GM23338 (cell line): ENCODE data around the gene ARID4B. TPM values are rescaled to one million over a fixed set of nuclear protein-coding genes. Genes with fewer than 3 reads are reported as not detected.

Experiments used
- CREB1 ChIP-seq: fragments of 250-450 bp; sonication (Bioruptor Pico); IDR thresholded peaks from 2 replicates; pipeline ENCODE4 v1.5.0; 2020; ENCODE audit warnings: low read depth, mild to moderate bottlenecking, moderate library complexity
- EZH2 ChIP-seq: fragments of 200-600 bp; sonication (generic); IDR thresholded peaks from one replicate; pipeline ENCODE4 v1.8.0; 2017; ENCODE audit warnings: antibody characterized with exemption, mild to moderate bottlenecking, low read depth; ENCODE audit not compliant: unreplicated experiment
- NANOG ChIP-seq: IDR thresholded peaks from 2 replicates; pipeline ENCODE4 v1.6.1; 2016; ENCODE audit warnings: antibody characterized with exemption, borderline replicate concordance
- STAT1 ChIP-seq: IDR thresholded peaks from one replicate; pipeline ENCODE4 v1.6.1; 2016; ENCODE audit warnings: antibody characterized with exemption; ENCODE audit not compliant: unreplicated experiment
- ZNF114 ChIP-seq: fragments of 250-450 bp; sonication (Bioruptor Pico); IDR thresholded peaks from 2 replicates; pipeline ENCODE4 v1.5.0; 2020; ENCODE audit warnings: mild to moderate bottlenecking, moderate library complexity
- ZNF331 ChIP-seq: fragments of 250-450 bp; sonication (Bioruptor Pico); IDR thresholded peaks from 2 replicates; pipeline ENCODE4 v1.5.0; 2020; ENCODE audit warnings: low read depth, mild to moderate bottlenecking, moderate library complexity
- polyA plus RNA-seq: library from polyadenylated mRNA; unstranded; fragments of >200 nt; fragmentation: Nextera tagmentation; extraction: Ambion mirVana; gene quantifications from 2 replicates; pipeline ENCODE4 v1.2.1, GENCODE V29; 2016
- total RNA-seq: library from RNA; depleted of rRNA; stranded (reverse); fragments of >200 nt; shearing (Covaris generic); gene quantifications from 2 replicates; pipeline ENCODE4 v1.2.3, GENCODE V29; 2014
- TF ChIP-seq, protein P1 (sequence below): fragments of 250-450 bp; sonication (Bioruptor Pico); IDR thresholded peaks from 2 replicates; pipeline ENCODE4 v1.5.0; 2020; ENCODE audit warnings: mild to moderate bottlenecking, moderate library complexity
- TF ChIP-seq, protein P2 (sequence below): IDR thresholded peaks from 2 replicates; pipeline ENCODE4 v1.6.1; 2016; ENCODE audit warnings: antibody characterized with exemption
- TF ChIP-seq, protein P3 (sequence below): IDR thresholded peaks from one replicate; pipeline ENCODE4 v1.6.1; 2018; ENCODE audit warnings: antibody characterized with exemption; ENCODE audit not compliant: unreplicated experiment
- TF ChIP-seq, protein P4 (sequence below), 2 experiments: fragments of 200-600 bp in 1 of 2; sonication (generic) in 1 of 2; conservative IDR thresholded peaks; 2 replicates each; pipeline versions ENCODE4 v1.5.1 to v1.6.1; 2016 to 2017; ENCODE audit warnings: antibody characterized with exemption in 2 of 2, low read depth in 2 of 2, mild to moderate bottlenecking in 2 of 2, moderate library complexity in 1 of 2

Gene ARID4B
- total and polyA plus RNA-seq, 2 experiments from 2014 or later: 25.1 to 59.8 TPM

DNA sequence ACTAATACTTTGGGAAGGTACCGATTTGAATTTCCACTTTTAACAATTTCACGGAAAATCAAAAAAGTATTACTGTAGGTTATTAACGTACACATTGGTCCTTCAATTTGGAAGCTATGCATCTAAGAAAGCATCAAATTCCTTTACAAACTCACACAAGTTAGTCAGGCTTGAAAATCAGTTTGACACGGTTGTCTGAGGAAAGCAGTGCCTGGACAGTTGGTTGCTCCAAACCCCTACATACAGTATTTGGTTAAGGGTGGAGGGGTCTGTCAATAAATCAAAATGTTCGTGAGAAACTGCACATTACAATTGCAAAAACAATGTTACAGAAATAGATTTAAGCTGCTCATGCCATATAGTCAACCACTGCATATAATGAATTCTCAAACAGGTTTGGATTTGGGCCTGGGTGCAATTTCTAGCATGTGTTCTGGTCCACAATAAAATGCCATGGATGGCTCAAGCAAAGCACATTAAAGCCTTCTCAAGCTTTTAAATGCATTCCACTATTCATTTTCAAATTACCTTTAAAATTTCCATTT lies 147.0 kb downstream of the ARID4B start (continued):
- TF ChIP-seq, protein P1, sequence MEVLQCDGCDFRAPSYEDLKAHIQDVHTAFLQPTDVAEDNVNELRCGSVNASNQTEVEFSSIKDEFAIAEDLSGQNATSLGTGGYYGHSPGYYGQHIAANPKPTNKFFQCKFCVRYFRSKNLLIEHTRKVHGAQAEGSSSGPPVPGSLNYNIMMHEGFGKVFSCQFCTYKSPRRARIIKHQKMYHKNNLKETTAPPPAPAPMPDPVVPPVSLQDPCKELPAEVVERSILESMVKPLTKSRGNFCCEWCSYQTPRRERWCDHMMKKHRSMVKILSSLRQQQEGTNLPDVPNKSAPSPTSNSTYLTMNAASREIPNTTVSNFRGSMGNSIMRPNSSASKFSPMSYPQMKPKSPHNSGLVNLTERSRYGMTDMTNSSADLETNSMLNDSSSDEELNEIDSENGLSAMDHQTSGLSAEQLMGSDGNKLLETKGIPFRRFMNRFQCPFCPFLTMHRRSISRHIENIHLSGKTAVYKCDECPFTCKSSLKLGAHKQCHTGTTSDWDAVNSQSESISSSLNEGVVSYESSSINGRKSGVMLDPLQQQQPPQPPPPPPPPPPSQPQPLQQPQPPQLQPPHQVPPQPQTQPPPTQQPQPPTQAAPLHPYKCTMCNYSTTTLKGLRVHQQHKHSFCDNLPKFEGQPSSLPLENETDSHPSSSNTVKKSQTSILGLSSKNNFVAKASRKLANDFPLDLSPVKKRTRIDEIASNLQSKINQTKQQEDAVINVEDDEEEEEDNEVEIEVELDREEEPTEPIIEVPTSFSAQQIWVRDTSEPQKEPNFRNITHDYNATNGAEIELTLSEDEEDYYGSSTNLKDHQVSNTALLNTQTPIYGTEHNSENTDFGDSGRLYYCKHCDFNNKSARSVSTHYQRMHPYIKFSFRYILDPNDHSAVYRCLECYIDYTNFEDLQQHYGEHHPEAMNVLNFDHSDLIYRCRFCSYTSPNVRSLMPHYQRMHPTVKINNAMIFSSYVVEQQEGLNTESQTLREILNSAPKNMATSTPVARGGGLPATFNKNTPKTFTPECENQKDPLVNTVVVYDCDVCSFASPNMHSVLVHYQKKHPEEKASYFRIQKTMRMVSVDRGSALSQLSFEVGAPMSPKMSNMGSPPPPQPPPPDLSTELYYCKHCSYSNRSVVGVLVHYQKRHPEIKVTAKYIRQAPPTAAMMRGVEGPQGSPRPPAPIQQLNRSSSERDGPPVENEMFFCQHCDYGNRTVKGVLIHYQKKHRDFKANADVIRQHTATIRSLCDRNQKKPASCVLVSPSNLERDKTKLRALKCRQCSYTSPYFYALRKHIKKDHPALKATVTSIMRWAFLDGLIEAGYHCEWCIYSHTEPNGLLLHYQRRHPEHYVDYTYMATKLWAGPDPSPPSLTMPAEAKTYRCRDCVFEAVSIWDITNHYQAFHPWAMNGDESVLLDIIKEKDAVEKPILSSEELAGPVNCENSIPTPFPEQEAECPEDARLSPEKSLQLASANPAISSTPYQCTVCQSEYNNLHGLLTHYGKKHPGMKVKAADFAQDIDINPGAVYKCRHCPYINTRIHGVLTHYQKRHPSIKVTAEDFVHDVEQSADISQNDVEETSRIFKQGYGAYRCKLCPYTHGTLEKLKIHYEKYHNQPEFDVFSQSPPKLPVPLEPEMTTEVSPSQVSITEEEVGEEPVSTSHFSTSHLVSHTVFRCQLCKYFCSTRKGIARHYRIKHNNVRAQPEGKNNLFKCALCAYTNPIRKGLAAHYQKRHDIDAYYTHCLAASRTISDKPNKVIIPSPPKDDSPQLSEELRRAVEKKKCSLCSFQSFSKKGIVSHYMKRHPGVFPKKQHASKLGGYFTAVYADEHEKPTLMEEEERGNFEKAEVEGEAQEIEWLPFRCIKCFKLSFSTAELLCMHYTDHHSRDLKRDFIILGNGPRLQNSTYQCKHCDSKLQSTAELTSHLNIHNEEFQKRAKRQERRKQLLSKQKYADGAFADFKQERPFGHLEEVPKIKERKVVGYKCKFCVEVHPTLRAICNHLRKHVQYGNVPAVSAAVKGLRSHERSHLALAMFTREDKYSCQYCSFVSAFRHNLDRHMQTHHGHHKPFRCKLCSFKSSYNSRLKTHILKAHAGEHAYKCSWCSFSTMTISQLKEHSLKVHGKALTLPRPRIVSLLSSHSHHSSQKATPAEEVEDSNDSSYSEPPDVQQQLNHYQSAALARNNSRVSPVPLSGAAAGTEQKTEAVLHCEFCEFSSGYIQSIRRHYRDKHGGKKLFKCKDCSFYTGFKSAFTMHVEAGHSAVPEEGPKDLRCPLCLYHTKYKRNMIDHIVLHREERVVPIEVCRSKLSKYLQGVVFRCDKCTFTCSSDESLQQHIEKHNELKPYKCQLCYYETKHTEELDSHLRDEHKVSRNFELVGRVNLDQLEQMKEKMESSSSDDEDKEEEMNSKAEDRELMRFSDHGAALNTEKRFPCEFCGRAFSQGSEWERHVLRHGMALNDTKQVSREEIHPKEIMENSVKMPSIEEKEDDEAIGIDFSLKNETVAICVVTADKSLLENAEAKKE: no peak
- TF ChIP-seq, protein P2, sequence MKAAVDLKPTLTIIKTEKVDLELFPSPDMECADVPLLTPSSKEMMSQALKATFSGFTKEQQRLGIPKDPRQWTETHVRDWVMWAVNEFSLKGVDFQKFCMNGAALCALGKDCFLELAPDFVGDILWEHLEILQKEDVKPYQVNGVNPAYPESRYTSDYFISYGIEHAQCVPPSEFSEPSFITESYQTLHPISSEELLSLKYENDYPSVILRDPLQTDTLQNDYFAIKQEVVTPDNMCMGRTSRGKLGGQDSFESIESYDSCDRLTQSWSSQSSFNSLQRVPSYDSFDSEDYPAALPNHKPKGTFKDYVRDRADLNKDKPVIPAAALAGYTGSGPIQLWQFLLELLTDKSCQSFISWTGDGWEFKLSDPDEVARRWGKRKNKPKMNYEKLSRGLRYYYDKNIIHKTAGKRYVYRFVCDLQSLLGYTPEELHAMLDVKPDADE: no peak
- TF ChIP-seq ZNF114 (CRISPR knock-in tag) (no peak), STAT1 (no peak), NANOG (no peak), EZH2 (no peak), ZNF331 (CRISPR knock-in tag) (no peak), CREB1 (no peak)
- TF ChIP-seq, protein P3, sequence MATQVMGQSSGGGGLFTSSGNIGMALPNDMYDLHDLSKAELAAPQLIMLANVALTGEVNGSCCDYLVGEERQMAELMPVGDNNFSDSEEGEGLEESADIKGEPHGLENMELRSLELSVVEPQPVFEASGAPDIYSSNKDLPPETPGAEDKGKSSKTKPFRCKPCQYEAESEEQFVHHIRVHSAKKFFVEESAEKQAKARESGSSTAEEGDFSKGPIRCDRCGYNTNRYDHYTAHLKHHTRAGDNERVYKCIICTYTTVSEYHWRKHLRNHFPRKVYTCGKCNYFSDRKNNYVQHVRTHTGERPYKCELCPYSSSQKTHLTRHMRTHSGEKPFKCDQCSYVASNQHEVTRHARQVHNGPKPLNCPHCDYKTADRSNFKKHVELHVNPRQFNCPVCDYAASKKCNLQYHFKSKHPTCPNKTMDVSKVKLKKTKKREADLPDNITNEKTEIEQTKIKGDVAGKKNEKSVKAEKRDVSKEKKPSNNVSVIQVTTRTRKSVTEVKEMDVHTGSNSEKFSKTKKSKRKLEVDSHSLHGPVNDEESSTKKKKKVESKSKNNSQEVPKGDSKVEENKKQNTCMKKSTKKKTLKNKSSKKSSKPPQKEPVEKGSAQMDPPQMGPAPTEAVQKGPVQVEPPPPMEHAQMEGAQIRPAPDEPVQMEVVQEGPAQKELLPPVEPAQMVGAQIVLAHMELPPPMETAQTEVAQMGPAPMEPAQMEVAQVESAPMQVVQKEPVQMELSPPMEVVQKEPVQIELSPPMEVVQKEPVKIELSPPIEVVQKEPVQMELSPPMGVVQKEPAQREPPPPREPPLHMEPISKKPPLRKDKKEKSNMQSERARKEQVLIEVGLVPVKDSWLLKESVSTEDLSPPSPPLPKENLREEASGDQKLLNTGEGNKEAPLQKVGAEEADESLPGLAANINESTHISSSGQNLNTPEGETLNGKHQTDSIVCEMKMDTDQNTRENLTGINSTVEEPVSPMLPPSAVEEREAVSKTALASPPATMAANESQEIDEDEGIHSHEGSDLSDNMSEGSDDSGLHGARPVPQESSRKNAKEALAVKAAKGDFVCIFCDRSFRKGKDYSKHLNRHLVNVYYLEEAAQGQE: no peak
- TF ChIP-seq, protein P4, sequence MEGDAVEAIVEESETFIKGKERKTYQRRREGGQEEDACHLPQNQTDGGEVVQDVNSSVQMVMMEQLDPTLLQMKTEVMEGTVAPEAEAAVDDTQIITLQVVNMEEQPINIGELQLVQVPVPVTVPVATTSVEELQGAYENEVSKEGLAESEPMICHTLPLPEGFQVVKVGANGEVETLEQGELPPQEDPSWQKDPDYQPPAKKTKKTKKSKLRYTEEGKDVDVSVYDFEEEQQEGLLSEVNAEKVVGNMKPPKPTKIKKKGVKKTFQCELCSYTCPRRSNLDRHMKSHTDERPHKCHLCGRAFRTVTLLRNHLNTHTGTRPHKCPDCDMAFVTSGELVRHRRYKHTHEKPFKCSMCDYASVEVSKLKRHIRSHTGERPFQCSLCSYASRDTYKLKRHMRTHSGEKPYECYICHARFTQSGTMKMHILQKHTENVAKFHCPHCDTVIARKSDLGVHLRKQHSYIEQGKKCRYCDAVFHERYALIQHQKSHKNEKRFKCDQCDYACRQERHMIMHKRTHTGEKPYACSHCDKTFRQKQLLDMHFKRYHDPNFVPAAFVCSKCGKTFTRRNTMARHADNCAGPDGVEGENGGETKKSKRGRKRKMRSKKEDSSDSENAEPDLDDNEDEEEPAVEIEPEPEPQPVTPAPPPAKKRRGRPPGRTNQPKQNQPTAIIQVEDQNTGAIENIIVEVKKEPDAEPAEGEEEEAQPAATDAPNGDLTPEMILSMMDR (conservative IDR thresholded peaks at IDR 0.05; ENCODE audit: low read depth in 2 of 2): no peak
